NOMO-1 (cell line): ENCODE measurements around the gene MKI67.
"Not testable (repeated sequence)": the region's sequence is repeated elsewhere in the genome, so short reads cannot be mapped to it uniquely, and the experiment has no call there.

Experiments used
- DNase-seq, 2 experiments: peaks; one replicate each; lab custom pipeline; 2025; ENCODE audit not compliant: unreplicated experiment in 2 of 2; lab: John Stamatoyannopoulos, UW

The MKI67 gene

GRCh38 chr10:128125944-128126764 is at the start of gene MKI67:
Gene MKI67, minus strand, starts transcription at chr10:128126423. Its CDS starts 756 bp downstream, at chr10:128125667.
- peak; percentile 92 to 93 for DNase-seq

DNA sequence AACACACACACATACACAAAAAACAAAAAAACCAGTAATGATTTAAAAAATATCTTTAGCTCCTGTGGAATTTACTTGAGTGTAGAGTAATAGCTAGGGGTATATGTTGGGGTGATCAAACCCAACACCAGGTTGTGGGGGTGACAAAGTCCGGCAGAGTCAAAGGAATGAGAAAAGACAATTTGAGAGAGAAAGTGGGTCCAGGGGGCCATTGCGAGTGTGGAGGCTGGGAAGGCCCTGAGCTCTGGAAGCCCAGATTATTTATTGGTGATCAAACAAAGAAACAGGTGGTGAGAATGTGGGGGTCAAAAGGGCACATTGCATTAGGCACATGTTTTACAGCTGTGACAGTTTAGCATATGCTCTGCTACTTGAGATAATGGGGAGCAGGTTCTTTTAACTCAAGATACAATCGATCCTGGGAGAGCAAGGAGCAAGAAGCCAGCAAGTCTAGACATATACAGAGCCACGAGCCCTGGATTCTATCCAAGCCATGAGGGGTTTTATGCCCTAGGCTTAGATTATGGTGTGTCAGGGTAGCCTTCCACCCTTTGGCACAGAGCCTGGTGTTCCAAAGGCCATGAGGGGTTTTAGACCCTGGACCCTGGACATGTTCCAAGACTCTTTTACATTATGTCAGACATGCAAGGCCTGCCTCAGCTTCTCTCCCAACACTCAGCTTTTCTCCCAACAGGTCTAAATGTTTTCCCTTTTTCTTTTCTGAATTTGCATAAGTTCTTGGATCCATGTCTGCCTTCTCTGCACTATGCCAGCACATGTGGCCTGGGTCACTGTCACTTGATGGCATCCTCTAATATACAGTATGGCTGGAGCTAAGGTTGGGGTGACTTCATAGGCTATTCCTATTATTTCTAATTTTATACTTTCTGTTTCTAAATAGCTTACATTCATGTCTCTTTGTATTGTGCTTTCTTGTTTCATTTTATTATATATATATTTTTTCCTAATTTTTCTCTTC is 48.6 kb upstream of the MKI67 start:
- DNase-seq: no peak

GRCh38 chr10:128173386-128173785 is 47.2 kb upstream of the MKI67 start:
- DNase-seq: no peak

GRCh38 chr10:128172756-128173155 is 46.5 kb upstream of the MKI67 start:
- no peak for DNase-seq

- DNase-seq: no peak
Measured at GRCh38 chr10:128169811-128170379, 43.7 kb upstream of the MKI67 start.

- DNase-seq: no peak
Measured at GRCh38 chr10:128167926-128168520, 41.8 kb upstream of the MKI67 start.

GRCh38 chr10:128167123-128167522 is 40.9 kb upstream of the MKI67 start:
- not testable (repeated sequence) for DNase-seq

GRCh38 chr10:128166151-128166550 is 39.9 kb upstream of the MKI67 start:
- no peak for DNase-seq

DNA sequence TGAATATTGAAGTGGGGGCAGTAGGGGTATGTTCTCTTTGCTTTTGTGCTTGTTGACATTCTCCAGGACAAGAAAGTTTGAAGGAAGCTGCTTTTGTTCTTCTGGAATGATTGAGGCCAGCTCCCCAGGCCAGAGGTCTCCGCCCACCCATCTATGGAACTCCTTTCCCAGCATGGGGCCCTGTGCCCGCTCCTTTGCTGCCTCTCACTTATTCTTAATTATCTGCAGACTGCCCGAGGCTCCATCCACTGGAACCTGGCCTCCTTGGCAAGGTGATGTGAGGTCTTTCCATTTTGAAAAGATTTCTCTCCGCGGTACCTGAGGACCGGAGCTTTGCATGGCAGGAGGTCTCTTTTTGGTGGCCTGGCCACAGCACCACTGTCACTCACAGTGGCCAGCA is 39.3 kb upstream of the MKI67 start:
- DNase-seq: no peak

DNA sequence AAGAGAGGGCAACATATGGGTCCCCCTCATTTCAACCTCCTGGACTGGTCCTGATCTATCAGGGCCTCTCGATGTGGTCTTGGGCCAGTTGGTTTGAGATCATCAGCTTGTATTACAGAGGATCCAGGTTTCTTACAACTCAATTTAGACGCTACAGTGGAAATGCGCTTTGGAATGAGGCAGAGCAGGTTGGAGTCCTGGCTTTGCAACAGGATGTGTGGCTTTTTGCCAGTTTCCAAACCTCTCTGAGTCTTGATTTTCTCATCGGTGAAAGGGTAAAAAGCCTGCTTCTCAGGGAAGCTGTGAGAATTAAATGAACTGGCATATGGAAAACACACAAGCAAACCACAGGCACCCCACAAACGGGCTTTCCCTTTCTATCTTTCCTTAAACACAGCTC is 37.5 kb upstream of the MKI67 start:
- DNase-seq: no peak

- DNase-seq: peak; percentile 62 to 90
Measured at GRCh38 chr10:128161031-128161430, 34.8 kb upstream of the MKI67 start.

DNA sequence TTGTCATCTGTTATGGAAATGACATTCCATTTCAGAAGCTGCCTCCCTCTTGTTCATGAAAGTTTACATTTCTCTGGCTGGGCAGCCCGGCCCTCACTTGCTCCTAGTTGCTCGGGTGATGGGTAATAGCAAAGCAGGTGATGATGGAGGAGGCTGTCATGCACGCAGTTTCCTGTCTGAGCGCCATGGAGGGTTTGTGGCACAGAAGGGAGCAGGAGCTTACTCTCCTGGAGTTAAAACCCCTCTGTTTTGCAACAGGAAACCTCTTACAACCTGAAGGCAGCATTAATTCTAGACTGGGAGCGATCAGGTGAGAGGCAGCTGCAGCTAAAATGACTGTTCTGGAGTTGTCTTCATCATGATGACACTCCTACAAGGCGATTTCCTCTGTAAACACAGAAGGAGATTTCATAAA is 34.1 kb upstream of the MKI67 start:
- DNase-seq: peak; percentile 38 to 54

DNA sequence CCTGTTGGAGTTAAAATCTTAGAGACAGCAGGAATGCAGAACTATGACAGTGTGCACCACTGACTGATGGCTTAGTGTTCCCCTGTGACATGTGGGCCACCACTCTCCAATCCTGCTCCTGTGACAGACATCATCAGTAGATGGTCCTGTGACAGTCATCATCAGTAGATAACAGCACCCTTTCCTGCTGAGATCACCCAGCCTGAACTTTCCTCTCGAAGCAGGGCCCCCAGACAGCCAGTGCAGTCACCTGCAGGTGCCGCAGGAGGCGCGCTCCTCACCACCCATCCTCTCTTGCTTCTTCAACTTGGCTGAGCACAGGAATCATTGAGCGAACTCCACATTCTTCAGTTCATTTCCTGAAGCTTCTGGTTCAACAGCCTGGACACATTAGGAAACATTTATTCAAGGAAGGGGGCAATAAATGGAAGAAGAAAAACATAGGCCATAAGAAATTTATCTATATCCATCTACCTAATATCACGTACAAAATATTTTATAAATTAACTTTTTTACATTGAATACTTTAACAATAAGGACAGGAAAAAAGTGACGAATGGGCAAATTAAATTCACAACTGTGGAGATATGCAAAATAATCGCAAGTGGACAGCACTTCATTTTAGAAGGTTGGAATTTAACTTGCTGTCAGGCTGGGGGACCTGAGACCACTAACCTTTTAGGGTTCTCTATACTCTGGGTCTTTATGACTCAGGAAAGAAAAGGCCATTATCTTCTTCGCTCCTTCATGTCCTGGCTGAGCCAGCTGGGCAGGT is 32.0 kb upstream of the MKI67 start:
- no peak for DNase-seq

DNA sequence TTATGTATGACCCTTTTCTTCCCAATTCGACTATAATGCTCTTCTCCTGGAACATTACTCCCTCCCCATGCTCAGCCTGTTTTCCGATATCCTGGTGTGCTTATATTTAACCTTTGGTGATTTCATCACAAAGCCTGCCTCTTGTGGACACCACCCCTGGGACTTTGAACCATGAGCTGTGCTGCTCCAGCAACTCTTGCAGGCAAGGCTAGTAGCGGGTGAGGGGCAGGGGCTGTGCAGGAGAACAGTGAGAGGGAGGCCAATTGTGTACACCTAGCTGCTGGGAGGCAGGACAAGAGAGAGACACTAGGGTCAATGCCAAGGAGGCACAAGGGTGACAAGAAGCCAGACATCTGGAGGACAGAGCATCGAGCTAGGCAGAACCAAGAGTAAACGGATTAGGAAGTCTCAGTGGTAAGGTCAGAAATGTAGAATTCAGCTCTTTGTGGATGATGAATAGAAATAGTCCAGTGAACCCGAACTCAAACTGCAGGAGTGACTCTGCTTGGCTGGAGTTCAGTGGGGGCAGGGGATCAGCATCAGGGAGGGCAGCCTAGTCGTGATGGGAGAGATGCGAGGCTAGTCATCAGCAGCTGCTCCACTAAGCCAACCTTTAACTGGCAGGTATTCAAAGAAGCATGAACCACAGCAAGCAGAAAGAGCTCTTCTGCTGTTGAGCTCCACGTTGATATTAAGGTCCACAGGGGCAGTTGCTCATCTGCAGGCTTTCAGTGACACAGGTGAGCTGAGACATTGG is 31.0 kb upstream of the MKI67 start:
- no peak for DNase-seq

DNA sequence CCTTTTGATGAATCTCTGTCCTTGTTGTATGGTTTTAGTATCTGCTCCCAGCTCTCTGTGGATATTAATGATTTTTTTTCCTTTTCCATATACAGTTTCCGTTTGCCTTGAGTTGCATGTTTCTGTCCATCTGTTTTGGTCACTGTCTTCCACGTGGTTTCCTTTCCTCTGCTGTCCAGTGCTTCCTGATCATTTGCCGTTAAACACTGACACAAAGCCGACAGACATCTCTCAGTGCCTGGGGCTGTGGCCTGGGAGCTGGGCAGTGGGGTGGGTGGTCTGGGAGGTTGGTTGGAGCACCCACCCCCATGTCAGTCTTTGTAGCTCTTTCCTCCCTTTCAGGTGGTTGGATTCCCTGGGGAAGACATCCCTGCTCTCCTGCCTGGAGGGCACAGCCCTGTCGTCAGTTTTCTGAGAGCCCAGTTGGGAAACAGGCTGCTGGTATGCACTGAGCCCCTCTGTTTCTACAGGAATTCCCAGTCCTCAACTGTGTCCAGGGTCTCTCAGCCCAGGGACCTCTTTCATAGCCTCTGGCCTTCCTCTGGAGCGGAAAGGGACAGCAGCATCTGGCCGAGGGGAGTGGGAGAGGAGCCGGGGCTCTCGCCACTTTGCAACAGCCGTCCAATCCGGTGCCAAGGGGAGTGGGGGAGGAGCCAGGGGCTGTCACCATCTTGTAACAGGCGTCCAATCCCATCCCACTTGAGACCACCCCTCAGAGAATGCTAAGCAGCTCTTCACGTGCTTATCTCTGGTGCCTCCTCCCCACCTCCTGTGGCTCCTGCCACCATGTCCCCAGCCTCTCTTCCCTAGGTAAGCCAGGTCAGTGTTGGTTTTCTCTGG is 26.7 kb upstream of the MKI67 start:
- no peak for DNase-seq

DNA sequence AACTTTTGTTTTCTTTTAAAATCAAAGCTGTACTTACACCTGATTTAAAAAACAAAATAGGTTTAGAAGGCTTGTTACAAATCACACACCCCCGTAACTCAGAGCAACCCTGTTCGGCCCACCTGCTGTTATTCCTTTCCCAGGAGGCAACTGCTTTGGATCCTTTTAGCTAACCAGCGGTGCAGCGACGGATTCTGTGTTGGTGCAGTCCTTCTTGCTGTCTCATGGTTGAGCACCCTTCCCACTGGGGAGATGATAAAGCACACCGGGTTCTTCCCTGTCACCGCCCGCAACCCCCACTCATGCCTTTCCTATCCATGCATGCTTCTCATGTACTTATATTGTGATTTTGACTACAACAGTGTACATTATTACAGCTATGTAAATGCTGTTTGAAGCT is 24.8 kb upstream of the MKI67 start:
- no peak for DNase-seq

DNA sequence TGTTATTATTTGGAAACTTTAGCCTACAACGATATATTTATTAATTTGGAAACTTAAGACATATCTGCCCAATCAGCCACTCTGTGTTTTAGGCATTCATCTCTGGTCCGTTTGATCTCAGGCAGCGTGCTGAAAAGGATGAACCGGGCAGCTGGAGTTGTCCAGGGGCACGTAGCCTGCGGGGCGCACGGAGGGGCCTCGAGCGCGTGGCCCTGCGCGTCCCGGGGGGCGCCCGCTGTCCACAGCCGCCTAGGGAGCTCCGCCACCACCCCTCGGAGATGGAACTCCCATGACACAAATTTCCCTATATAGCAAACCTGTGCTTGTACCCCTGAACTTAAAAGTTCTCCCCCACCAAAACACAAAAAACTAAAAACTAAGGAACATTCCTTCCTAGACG is 24.3 kb upstream of the MKI67 start:
- no peak for DNase-seq

DNA sequence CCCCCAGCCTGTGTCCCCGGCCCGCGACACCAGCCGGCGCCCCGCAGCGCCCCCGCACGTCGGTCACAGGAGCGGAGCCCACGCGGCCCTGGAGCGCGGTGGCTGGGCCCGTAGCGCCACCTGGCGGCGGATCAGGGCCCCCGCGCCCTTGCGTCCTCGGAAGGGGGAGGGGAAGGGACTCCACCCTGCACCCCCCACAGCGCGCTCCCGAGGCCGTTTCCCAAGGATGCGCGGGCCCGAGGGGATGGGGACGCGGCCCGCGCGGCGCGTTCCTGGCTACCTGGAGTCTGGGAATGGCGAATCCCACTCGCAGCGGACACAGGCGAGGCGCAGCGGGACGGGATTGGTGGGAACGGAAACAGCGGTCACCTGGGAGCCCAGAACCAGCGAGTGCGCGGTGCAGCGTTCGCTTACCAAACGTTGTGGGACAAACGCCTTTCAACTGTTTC is 23.8 kb upstream of the MKI67 start:
- peak; percentile 55 to 84 for DNase-seq
